H9 (cell line): ENCODE results near the gene SNN. TPM values are rescaled to one million over a fixed set of nuclear protein-coding genes. Genes with fewer than 3 reads are reported as not detected.

ENCODE experiments used
- DNase-seq: peaks from one replicate; pipeline ENCODE4 v3.0.0-alpha.2; 2017
- H2AFZ ChIP-seq: one replicate; pipeline ENCODE4 v1.6.1; 2013; ENCODE audit warnings: mild to moderate bottlenecking, low read length, control low read depth, moderate library complexity
- H2AK5ac ChIP-seq: 2 replicates; pipeline ENCODE4 v1.6.1; 2013; ENCODE audit warnings: low read length, control low read depth, mixed read lengths; ENCODE audit not compliant: insufficient read length
- H2BK120ac ChIP-seq: one replicate; pipeline ENCODE4 v1.6.1; 2013; ENCODE audit warnings: low read depth, mild to moderate bottlenecking, low read length, control low read depth, inconsistent platforms; ENCODE audit not compliant: poor library complexity, severe bottlenecking
- H2BK12ac ChIP-seq: 2 replicates; pipeline ENCODE4 v1.6.1; 2013; ENCODE audit warnings: low read length, control low read depth, mixed read lengths, low read depth; ENCODE audit not compliant: insufficient read length
- H2BK15ac ChIP-seq: 2 replicates; pipeline ENCODE4 v1.6.1; 2013; ENCODE audit warnings: low read depth, low read length, control low read depth
- H2BK20ac ChIP-seq: one replicate; pipeline ENCODE4 v1.6.1; 2013; ENCODE audit warnings: low read depth, mild to moderate bottlenecking, low read length, control low read depth, inconsistent platforms; ENCODE audit not compliant: poor library complexity, severe bottlenecking
- H2BK5ac ChIP-seq: 2 replicates; pipeline ENCODE4 v1.6.1; 2013; ENCODE audit warnings: low read length, control low read depth, mixed read lengths; ENCODE audit not compliant: insufficient read length
- H3K14ac ChIP-seq: 2 replicates; pipeline ENCODE4 v1.6.1; 2013; ENCODE audit warnings: low read length, control low read depth; ENCODE audit not compliant: insufficient read depth
- H3K18ac ChIP-seq: 2 replicates; pipeline ENCODE4 v1.6.1; 2013; ENCODE audit warnings: low read depth, mild to moderate bottlenecking, mixed read lengths, low read length, control low read depth; ENCODE audit not compliant: insufficient read length
- H3K23ac ChIP-seq: 2 replicates; pipeline ENCODE4 v1.6.1; 2013; ENCODE audit warnings: low read length, control low read depth, mixed read lengths, low read depth; ENCODE audit not compliant: insufficient read length
- H3K23me2 ChIP-seq: 2 replicates; pipeline ENCODE4 v1.6.1; 2013; ENCODE audit warnings: low read depth, mild to moderate bottlenecking, mixed read lengths, low read length, control low read depth; ENCODE audit not compliant: insufficient read length, poor library complexity, severe bottlenecking
- H3K27ac ChIP-seq: 2 replicates; pipeline ENCODE4 v1.5.1; 2013; ENCODE audit warnings: low read length, control low read depth, mixed read lengths, low read depth; ENCODE audit not compliant: insufficient read length
- H3K27me3 ChIP-seq: 2 replicates; pipeline ENCODE4 v1.6.1; 2013; ENCODE audit warnings: low read length, control low read depth, inconsistent platforms; ENCODE audit not compliant: insufficient read depth
- H3K4ac ChIP-seq: 2 replicates; pipeline ENCODE4 v1.6.1; 2013; ENCODE audit warnings: low read depth, mild to moderate bottlenecking, control low read depth, inconsistent platforms, low read length, moderate library complexity
- H3K4me1 ChIP-seq: 2 replicates; pipeline ENCODE4 v1.6.1; 2013; ENCODE audit warnings: low read length, control low read depth, inconsistent platforms; ENCODE audit not compliant: insufficient read depth
- H3K4me2 ChIP-seq: 2 replicates; pipeline ENCODE4 v1.6.1; 2013; ENCODE audit warnings: low read length, control low read depth, mixed read lengths; ENCODE audit not compliant: insufficient read length, insufficient read depth
- H3K56ac ChIP-seq: 2 replicates; pipeline ENCODE4 v1.6.1; 2013; ENCODE audit warnings: low read depth, mild to moderate bottlenecking, mixed read lengths, low read length, control low read depth; ENCODE audit not compliant: insufficient read length
- H3K79me1 ChIP-seq: 2 replicates; pipeline ENCODE4 v1.6.1; 2013; ENCODE audit warnings: low read depth, mild to moderate bottlenecking, moderate library complexity, low read length, control low read depth, inconsistent platforms; ENCODE audit not compliant: insufficient read depth, poor library complexity, severe bottlenecking
- H3K79me2 ChIP-seq: 2 replicates; pipeline ENCODE4 v1.6.1; 2013; ENCODE audit warnings: low read length, control low read depth, inconsistent platforms; ENCODE audit not compliant: insufficient read depth
- H3K9ac ChIP-seq: 2 replicates; pipeline ENCODE4 v1.6.1; 2013; ENCODE audit warnings: low read length, control low read depth, mixed read lengths; ENCODE audit not compliant: insufficient read length; ENCODE audit errors: extremely low read depth
- H3K9me3 ChIP-seq: one replicate; pipeline ENCODE4 v1.6.1; 2013; ENCODE audit warnings: low read depth, low read length, inconsistent platforms; ENCODE audit not compliant: control insufficient read depth
- H3T11ph ChIP-seq: one replicate; pipeline ENCODE4 v1.6.1; 2013; ENCODE audit warnings: mild to moderate bottlenecking, low read length, control low read depth, inconsistent platforms
- H4K20me1 ChIP-seq: one replicate; pipeline ENCODE4 v1.6.1; 2013; ENCODE audit not compliant: control insufficient read depth, insufficient read length, insufficient read depth
- H4K5ac ChIP-seq: 2 replicates; pipeline ENCODE4 v1.6.1; 2013; ENCODE audit warnings: low read depth, mild to moderate bottlenecking, mixed read lengths, low read length, control low read depth; ENCODE audit not compliant: insufficient read length
- H4K8ac ChIP-seq: replicated peaks from 2 replicates; pipeline ENCODE4 v1.6.1; 2013; ENCODE audit warnings: low read length, control low read depth, mixed read lengths, low read depth; ENCODE audit not compliant: insufficient read length
- H4K91ac ChIP-seq: 2 replicates; pipeline ENCODE4 v1.6.1; 2013; ENCODE audit warnings: low read depth, mild to moderate bottlenecking, moderate library complexity, mixed read lengths, low read length, control low read depth; ENCODE audit not compliant: insufficient read length
- H3K27ac Mint-ChIP-seq, 3 experiments: 2 replicates in 2 of 3; 3 replicates in 1 of 3; pipeline ENCODE4 v1.8.0; 2020 to 2021; ENCODE audit warnings: mixed read lengths in 3 of 3, mild to moderate bottlenecking in 1 of 3, moderate library complexity in 1 of 3
- H3K27me3 Mint-ChIP-seq: 2 replicates; pipeline ENCODE4 v1.8.0; 2021; ENCODE audit warnings: low read depth, mild to moderate bottlenecking, moderate library complexity, mixed read lengths
- H3K36me3 Mint-ChIP-seq, 3 experiments: 2 replicates in 2 of 3; 3 replicates in 1 of 3; pipeline ENCODE4 v1.8.0; 2020 to 2021; ENCODE audit warnings: low read depth in 3 of 3, mixed read lengths in 3 of 3; ENCODE audit not compliant: insufficient read depth in 1 of 3
- H3K4me1 Mint-ChIP-seq, 2 experiments: 2 replicates each; pipeline ENCODE4 v1.8.0; 2020; ENCODE audit warnings: mixed read lengths in 2 of 2
- H3K4me3 Mint-ChIP-seq, 2 experiments: 2 replicates in 1 of 2; 3 replicates in 1 of 2; pipeline ENCODE4 v1.8.0; 2020 to 2021; ENCODE audit warnings: mild to moderate bottlenecking in 2 of 2, mixed read lengths in 2 of 2, moderate library complexity in 1 of 2
- H3K9me3 Mint-ChIP-seq, 2 experiments: 2 replicates in 1 of 2; 3 replicates in 1 of 2; pipeline ENCODE4 v1.8.0; 2020; ENCODE audit warnings: mild to moderate bottlenecking in 2 of 2, mixed read lengths in 2 of 2, moderate library complexity in 1 of 2
- WGBS: extraction: QIAGEN DNeasy Blood & Tissue Kit; methylation state at CpG from one replicate; pipeline ENCODE4 v1.1.7; 2013; ENCODE audit warnings: missing lambda C conversion rate, low lambda C conversion rate, mixed read lengths; ENCODE audit not compliant: insufficient read length; ENCODE audit errors: extremely low coverage; 5-methylcytosine and 5-hydroxymethylcytosine counted together
- total RNA-seq: library from RNA; stranded (reverse); gene quantifications from 2 replicates; pipeline ENCODE4 v1.2.1, GENCODE V29; 2021
- TF ChIP-seq, protein P1 (sequence below): fragments of 200-600 bp; sonication (generic); conservative IDR thresholded peaks from 3 replicates; pipeline ENCODE4 v1.8.0; 2021; ENCODE audit warnings: antibody characterized with exemption, mild to moderate bottlenecking

SNN gene
- total RNA-seq, 1 experiment from 2014 or later = 44.2 TPM

- H3K4me1 Mint-ChIP-seq = peaks cover 23 to 35% of the 10 kb centered on the region in 2 experiments
- no peak overlapping the region for H3K18ac ChIP-seq
- no peak overlapping the region; a peak in 1 of 7 replicates for H3K27ac Mint-ChIP-seq
- TF ChIP-seq, protein P1, sequence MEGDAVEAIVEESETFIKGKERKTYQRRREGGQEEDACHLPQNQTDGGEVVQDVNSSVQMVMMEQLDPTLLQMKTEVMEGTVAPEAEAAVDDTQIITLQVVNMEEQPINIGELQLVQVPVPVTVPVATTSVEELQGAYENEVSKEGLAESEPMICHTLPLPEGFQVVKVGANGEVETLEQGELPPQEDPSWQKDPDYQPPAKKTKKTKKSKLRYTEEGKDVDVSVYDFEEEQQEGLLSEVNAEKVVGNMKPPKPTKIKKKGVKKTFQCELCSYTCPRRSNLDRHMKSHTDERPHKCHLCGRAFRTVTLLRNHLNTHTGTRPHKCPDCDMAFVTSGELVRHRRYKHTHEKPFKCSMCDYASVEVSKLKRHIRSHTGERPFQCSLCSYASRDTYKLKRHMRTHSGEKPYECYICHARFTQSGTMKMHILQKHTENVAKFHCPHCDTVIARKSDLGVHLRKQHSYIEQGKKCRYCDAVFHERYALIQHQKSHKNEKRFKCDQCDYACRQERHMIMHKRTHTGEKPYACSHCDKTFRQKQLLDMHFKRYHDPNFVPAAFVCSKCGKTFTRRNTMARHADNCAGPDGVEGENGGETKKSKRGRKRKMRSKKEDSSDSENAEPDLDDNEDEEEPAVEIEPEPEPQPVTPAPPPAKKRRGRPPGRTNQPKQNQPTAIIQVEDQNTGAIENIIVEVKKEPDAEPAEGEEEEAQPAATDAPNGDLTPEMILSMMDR = no peak
- no peaks in the 10 kb centered on the region for H4K20me1 ChIP-seq
- H4K5ac ChIP-seq = no peak overlapping the region
- no peak overlapping the region for H2BK15ac ChIP-seq
- H2BK120ac ChIP-seq = no peak overlapping the region
- no peaks in the 10 kb centered on the region for H3K27me3 ChIP-seq
- no peak overlapping the region for H3K14ac ChIP-seq
- no peak overlapping the region for H3K27ac ChIP-seq
- no CpG with 5 or more reads among the region's 6 CpGs for WGBS
- no peak overlapping the region for H2BK12ac ChIP-seq
- peaks cover 4% of the 10 kb centered on the region for H3K27me3 Mint-ChIP-seq
- H3K79me1 ChIP-seq = no peaks in the 10 kb centered on the region
- H3K79me2 ChIP-seq = no peaks in the 10 kb centered on the region
- no peak for DNase-seq
- no peaks in the 10 kb centered on the region for H3K9me3 ChIP-seq
- H2BK5ac ChIP-seq = no peak overlapping the region
- no peak overlapping the region for H3K23ac ChIP-seq
- H3K4me2 ChIP-seq = no peak overlapping the region
- no peak overlapping the region for H2AK5ac ChIP-seq
- no peak overlapping the region for H2BK20ac ChIP-seq
- no peak overlapping the region for H3T11ph ChIP-seq
- peak overlapping the region in 1 of 2 experiments; percentile 26; a peak in 1 of 5 replicates for H3K4me3 Mint-ChIP-seq
- no peaks in the 10 kb centered on the region for H3K23me2 ChIP-seq
- H3K9me3 Mint-ChIP-seq = no peaks in the 10 kb centered on the region; a peak in 1 of 5 replicates
- no peak overlapping the region for H4K91ac ChIP-seq
- H3K36me3 Mint-ChIP-seq = 0 out of 7 replicates have a peak, but pooled peaks cover 0 to 4% (median 0%) of the 10 kb centered on the region in 3 experiments
- no peak overlapping the region for H2AFZ ChIP-seq
- no peak overlapping the region for H3K56ac ChIP-seq
- peaks cover 2% of the 10 kb centered on the region; the same call in 1 of the 2 replicates for H3K4me1 ChIP-seq
- H4K8ac ChIP-seq = no peak overlapping the region
- H3K4ac ChIP-seq = no peak overlapping the region
- H3K9ac ChIP-seq = no peak overlapping the region
Observed at GRCh38 chr16:11630768-11631056, 37.5 kb upstream of the SNN start.
